Smooth muscle cell (in vitro differentiated cells): Measurements from ENCODE around the gene FPR1. TPM values are rescaled to one million over a fixed set of nuclear protein-coding genes. Genes with fewer than 3 reads are reported as not detected.

Experiments used
- DNase-seq: peaks from one replicate; lab custom pipeline; 2025; ENCODE audit not compliant: unreplicated experiment; lab: John Stamatoyannopoulos, UW
- H2AFZ ChIP-seq: fragments of 200-600 bp; sonication (generic); 2 replicates; pipeline ENCODE4 v1.6.0; 2016; ENCODE audit warnings: antibody characterized with exemption, low read depth, mild to moderate bottlenecking
- H3F3A ChIP-seq: fragments of 200-600 bp; sonication (generic); 2 replicates; pipeline ENCODE4 v1.6.0; 2017; ENCODE audit warnings: antibody characterized with exemption, low read depth
- H3K27ac ChIP-seq: fragments of 200-600 bp; sonication (generic); 2 replicates; pipeline ENCODE4 v1.5.1; 2016; ENCODE audit warnings: low read depth, mild to moderate bottlenecking
- H3K27me3 ChIP-seq: fragments of 200-600 bp; sonication (generic); 2 replicates; pipeline ENCODE4 v1.6.1; 2016; ENCODE audit warnings: low read depth, mild to moderate bottlenecking
- H3K36me3 ChIP-seq: fragments of 200-600 bp; sonication (generic); 2 replicates; pipeline ENCODE4 v1.5.1; 2016; ENCODE audit warnings: low read depth
- H3K4me1 ChIP-seq: fragments of 200-600 bp; sonication (generic); 2 replicates; pipeline ENCODE4 v1.5.1; 2016; ENCODE audit warnings: low read depth
- H3K4me2 ChIP-seq: fragments of 200-600 bp; sonication (generic); 2 replicates; pipeline ENCODE4 v1.6.0; 2016; ENCODE audit warnings: mild to moderate bottlenecking
- H3K4me3 ChIP-seq: fragments of 200-600 bp; sonication (generic); 2 replicates; pipeline ENCODE4 v1.5.1; 2016; ENCODE audit warnings: mild to moderate bottlenecking
- H3K79me2 ChIP-seq: fragments of 200-600 bp; sonication (generic); 2 replicates; pipeline ENCODE4 v1.6.0; 2016; ENCODE audit warnings: low read depth, mild to moderate bottlenecking
- H3K9ac ChIP-seq: fragments of 200-600 bp; sonication (generic); 2 replicates; pipeline ENCODE4 v1.6.0; 2016; ENCODE audit warnings: low read depth
- H3K9me3 ChIP-seq: fragments of 200-600 bp; sonication (generic); replicated peaks from 2 replicates; pipeline ENCODE4 v1.5.1; 2016; ENCODE audit warnings: low read depth
- H4K20me1 ChIP-seq: fragments of 200-600 bp; sonication (generic); 2 replicates; pipeline ENCODE4 v1.6.0; 2016; ENCODE audit warnings: low read depth
- WGBS: methylation state at CpG from one replicate; pipeline ENCODE4 v1.1.7; 2016; ENCODE audit warnings: low lambda C conversion rate; 5-methylcytosine and 5-hydroxymethylcytosine counted together
- polyA plus RNA-seq: library from polyadenylated mRNA; unstranded; fragments of >200 nt; fragmentation: Nextera tagmentation; extraction: Ambion mirVana; gene quantifications from 2 replicates; pipeline ENCODE4 v1.2.1, GENCODE V29; 2016
- total RNA-seq: library from RNA; depleted of rRNA; stranded (reverse); fragments of >200 nt; gene quantifications from 2 replicates; pipeline ENCODE4 v1.2.3, GENCODE V29; 2014
- TF ChIP-seq, protein P1 (sequence below): fragments of 200-600 bp; sonication (generic); IDR thresholded peaks from 2 replicates; pipeline ENCODE4 v1.5.1; 2017; ENCODE audit warnings: borderline replicate concordance, mild to moderate bottlenecking, antibody characterized with exemption; ENCODE audit not compliant: insufficient read depth, poor library complexity, severe bottlenecking

The FPR1 gene
- total and polyA plus RNA-seq, 2 experiments from 2014 or later, result not detected

DNA sequence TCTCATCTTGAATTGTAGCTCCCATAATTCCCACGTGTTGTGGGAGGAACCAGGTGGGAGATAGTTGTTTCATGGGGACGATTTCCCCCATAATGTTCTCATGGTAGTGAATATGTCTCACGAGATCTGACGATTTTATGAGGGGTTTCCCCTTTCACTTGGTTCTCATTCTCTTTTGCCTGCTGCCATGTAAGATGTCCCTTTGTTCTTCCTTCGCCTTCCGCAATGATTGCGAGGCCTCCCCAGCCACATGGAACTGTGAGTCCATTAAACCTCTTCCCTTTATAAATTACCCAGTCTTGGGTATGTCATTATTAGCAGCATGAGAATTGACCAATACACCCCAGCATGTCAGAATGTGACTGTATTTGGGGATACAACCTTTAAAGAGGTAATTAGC, 3.9 kb upstream of the FPR1 start:
- Histone ChIP-seq H3K4me3 (no peak overlapping the region), H3K9ac (no peak overlapping the region), H3K27ac (no peak overlapping the region), H2AFZ (no peak overlapping the region), H3K9me3 (no peaks in the 10 kb centered on the region), H3K27me3 (no peaks in the 10 kb centered on the region), H3K79me2 (no peaks in the 10 kb centered on the region), H3F3A (no peaks in the 10 kb centered on the region), H3K36me3 (no peaks in the 10 kb centered on the region), H3K4me2 (no peak overlapping the region), H4K20me1 (no peaks in the 10 kb centered on the region), H3K4me1 (no peaks in the 10 kb centered on the region)
- TF ChIP-seq, protein P1, sequence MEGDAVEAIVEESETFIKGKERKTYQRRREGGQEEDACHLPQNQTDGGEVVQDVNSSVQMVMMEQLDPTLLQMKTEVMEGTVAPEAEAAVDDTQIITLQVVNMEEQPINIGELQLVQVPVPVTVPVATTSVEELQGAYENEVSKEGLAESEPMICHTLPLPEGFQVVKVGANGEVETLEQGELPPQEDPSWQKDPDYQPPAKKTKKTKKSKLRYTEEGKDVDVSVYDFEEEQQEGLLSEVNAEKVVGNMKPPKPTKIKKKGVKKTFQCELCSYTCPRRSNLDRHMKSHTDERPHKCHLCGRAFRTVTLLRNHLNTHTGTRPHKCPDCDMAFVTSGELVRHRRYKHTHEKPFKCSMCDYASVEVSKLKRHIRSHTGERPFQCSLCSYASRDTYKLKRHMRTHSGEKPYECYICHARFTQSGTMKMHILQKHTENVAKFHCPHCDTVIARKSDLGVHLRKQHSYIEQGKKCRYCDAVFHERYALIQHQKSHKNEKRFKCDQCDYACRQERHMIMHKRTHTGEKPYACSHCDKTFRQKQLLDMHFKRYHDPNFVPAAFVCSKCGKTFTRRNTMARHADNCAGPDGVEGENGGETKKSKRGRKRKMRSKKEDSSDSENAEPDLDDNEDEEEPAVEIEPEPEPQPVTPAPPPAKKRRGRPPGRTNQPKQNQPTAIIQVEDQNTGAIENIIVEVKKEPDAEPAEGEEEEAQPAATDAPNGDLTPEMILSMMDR, result no peak
- WGBS, result 80% methylated on average over 7 of the region's 7 CpGs
- no peak for DNase-seq

DNA sequence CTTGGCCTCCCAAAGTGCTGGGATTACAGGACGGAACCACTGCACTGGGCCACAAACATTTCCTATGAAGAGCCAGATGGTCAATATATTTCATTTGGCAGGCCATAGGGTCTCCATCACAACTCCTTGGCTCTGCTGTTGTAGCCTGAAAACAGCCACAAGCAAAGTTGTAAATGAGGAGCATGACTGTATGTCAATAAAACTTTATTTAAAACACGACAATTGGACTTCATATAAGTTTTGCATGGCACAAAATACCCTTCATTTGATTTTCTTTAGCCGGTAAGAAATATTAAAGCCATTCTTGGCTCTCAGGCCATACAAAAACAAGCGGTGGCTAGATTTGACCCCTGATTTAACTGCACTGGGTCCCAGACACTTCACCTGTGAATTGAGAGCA, 3.1 kb upstream of the FPR1 start:
- no peaks in the 10 kb centered on the region for H3K36me3 ChIP-seq
- H3F3A ChIP-seq, result no peaks in the 10 kb centered on the region
- no peak overlapping the region for H2AFZ ChIP-seq
- H3K4me2 ChIP-seq, result no peak overlapping the region
- TF ChIP-seq, protein P1, result no peak
- DNase-seq, result no peak
- H3K9ac ChIP-seq, result no peak overlapping the region
- H3K79me2 ChIP-seq, result no peaks in the 10 kb centered on the region
- H3K27ac ChIP-seq, result no peak overlapping the region
- no peaks in the 10 kb centered on the region for H3K4me1 ChIP-seq
- 84% methylated on average over 4 of the region's 4 CpGs for WGBS
- no peaks in the 10 kb centered on the region for H4K20me1 ChIP-seq
- H3K27me3 ChIP-seq, result no peaks in the 10 kb centered on the region
- H3K9me3 ChIP-seq, result no peaks in the 10 kb centered on the region
- no peak overlapping the region for H3K4me3 ChIP-seq

DNA sequence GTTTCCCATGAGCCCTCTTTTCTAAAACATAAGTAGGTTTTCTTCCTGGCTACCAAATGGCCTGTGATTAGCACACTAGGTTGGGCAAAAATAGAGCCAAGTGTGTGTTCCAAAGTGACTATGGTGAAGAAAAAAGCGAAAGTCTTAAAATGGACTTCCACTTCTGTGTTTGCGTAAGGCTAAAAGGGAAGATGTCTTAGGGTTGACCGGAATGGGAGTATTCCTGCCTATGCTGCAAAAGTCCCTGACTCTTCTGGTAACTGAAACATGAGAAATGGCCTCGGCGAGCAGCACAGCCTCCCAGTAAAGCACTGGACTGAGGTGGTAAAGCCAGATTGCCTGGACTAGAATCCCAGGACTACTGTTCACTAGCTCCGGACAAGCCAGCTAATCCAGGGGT, 2.4 kb upstream of the FPR1 start:
- Histone ChIP-seq H4K20me1 (no peaks in the 10 kb centered on the region), H3K4me3 (no peak overlapping the region), H2AFZ (no peak overlapping the region), H3K27me3 (no peaks in the 10 kb centered on the region), H3K9ac (no peak overlapping the region), H3K4me2 (no peak overlapping the region), H3K79me2 (no peaks in the 10 kb centered on the region), H3K36me3 (no peaks in the 10 kb centered on the region), H3F3A (no peaks in the 10 kb centered on the region), H3K4me1 (no peaks in the 10 kb centered on the region), H3K27ac (no peak overlapping the region), H3K9me3 (no peaks in the 10 kb centered on the region)
- TF ChIP-seq, protein P1, result no peak
- WGBS, result 84% methylated on average over 6 of the region's 6 CpGs
- DNase-seq, result no peak

DNA sequence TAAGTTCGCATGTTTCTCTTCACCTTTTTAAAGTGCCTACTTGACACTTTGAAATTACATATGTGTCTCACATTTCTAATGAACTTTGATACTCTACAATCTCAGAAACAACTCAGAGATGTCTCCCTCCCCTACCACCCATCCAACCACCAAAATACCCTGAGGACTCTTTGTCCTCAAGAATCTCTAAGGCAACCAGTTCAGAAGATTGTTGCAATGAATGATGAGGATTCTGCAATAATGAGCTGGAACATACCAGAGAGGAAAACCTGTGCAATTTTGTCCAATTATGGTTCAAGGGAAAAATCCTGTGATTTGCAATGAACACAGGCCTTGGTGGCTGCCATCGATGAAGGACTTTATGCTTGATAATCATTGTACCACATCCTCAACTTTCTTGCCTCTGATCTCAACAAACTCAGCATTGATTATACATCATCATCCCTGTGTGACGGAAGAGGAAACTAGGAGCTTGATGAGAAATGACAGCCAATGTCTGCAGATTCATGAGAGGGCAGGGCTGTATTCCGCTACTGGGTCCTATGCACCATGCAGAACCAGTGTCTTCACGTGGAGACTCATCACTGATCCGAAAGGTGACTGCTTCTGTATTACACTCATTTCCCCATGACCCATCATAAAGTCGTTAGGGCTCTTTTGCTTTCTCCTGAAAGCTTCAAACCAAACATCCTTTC, 1.1 kb downstream of the FPR1 start:
- no peaks in the 10 kb centered on the region for H3K4me1 ChIP-seq
- no peaks in the 10 kb centered on the region for H4K20me1 ChIP-seq
- H3K36me3 ChIP-seq, result no peaks in the 10 kb centered on the region
- H2AFZ ChIP-seq, result no peak overlapping the region
- no peak overlapping the region for H3K9ac ChIP-seq
- no peaks in the 10 kb centered on the region for H3K79me2 ChIP-seq
- no peak for DNase-seq
- no peaks in the 10 kb centered on the region for H3K9me3 ChIP-seq
- TF ChIP-seq, protein P1, result no peak
- no peak overlapping the region for H3K27ac ChIP-seq
- WGBS, result 70% methylated on average over 7 of the region's 7 CpGs
- no peak overlapping the region for H3K4me2 ChIP-seq
- H3K27me3 ChIP-seq, result no peaks in the 10 kb centered on the region
- H3F3A ChIP-seq, result no peaks in the 10 kb centered on the region
- H3K4me3 ChIP-seq, result no peak overlapping the region
